SIG-M5 treated with dmso at 0.1 percent for 504 hours (cell line): ENCODE measurements around the gene NFIC.
"Not testable (repeated sequence)": the region's sequence is repeated elsewhere in the genome, so short reads cannot be mapped to it uniquely, and the experiment has no call there.

Source experiments
- DNase-seq: peaks from one replicate; lab custom pipeline; 2025; ENCODE audit not compliant: unreplicated experiment; lab: John Stamatoyannopoulos, UW

Gene NFIC

GRCh38 chr19:3415695-3416094, 49.3 kb downstream of the NFIC start:
- no peak for DNase-seq

GRCh38 chr19:3420244-3420755, 53.9 kb downstream of the NFIC start:
- DNase-seq, result no peak

- DNase-seq, result no peak
Measured at GRCh38 chr19:3420909-3421619, 54.7 kb downstream of the NFIC start.

- DNase-seq, result not testable (repeated sequence)
Measured at GRCh38 chr19:3421656-3422055, 55.3 kb downstream of the NFIC start.

GRCh38 chr19:3423183-3423829, 56.9 kb downstream of the NFIC start:
- DNase-seq, result no peak

GRCh38 chr19:3426433-3426832, 60.0 kb downstream of the NFIC start:
- no peak for DNase-seq

GRCh38 chr19:3430366-3430680, 63.9 kb downstream of the NFIC start:
- DNase-seq, result not testable (repeated sequence)

GRCh38 chr19:3431760-3432397, 65.5 kb downstream of the NFIC start:
- no peak for DNase-seq

GRCh38 chr19:3433313-3433712, 66.9 kb downstream of the NFIC start:
- no peak for DNase-seq

- no peak for DNase-seq
Measured at GRCh38 chr19:3433805-3434540, 67.6 kb downstream of the NFIC start.

GRCh38 chr19:3434630-3435553, 68.5 kb downstream of the NFIC start:
- DNase-seq, result peak; percentile 87

GRCh38 chr19:3440082-3440481, 73.7 kb downstream of the NFIC start:
- peak; percentile 36 for DNase-seq

GRCh38 chr19:3441089-3441985, 75.0 kb downstream of the NFIC start:
- DNase-seq, result no peak

GRCh38 chr19:3441986-3442329, 75.6 kb downstream of the NFIC start:
- DNase-seq, result no peak

- DNase-seq, result no peak
Measured at GRCh38 chr19:3442487-3443071, 76.2 kb downstream of the NFIC start.

GRCh38 chr19:3443840-3444694, 77.7 kb downstream of the NFIC start:
- no peak for DNase-seq

- DNase-seq, result no peak
Measured at GRCh38 chr19:3444695-3445234, 78.4 kb downstream of the NFIC start.

GRCh38 chr19:3446657-3447056, 80.3 kb downstream of the NFIC start:
- not testable (repeated sequence) for DNase-seq
